ENCODE measurements around the gene RGCC. TPM values are rescaled to one million over a fixed set of nuclear protein-coding genes. Genes with fewer than 3 reads are reported as not detected.

Gene RGCC
- polyA plus RNA-seq, 1 donor from 2014 or later, result not detected

DNA sequence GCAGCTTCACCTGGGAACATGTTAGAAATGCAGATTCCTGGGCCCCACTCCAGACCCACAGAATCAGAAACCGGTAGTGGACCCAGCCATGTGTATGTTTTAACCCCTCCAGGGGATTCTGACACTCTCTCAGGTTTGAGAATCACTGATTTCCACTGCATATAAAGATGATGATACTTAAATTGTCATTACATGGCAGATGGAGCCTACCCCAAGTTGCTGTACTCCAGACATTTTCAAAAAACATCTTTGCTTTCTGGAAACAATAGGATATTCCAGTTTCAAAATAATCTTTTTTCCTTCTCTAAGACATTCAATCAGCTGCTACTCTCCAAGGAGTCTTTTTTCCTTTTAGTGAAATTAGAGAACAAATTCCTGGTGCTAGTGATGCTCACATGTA lies 48.6 kb upstream of the RGCC start:
- TF ChIP-seq RAD21 (conservative IDR thresholded peaks at IDR 0.05) (no peak), SMC3 (conservative IDR thresholded peaks at IDR 0.05; ENCODE audit: poor library complexity) (no peak)
- no peaks in the 10 kb centered on the region for H3K79me2 ChIP-seq (replicated peaks; ENCODE audit: insufficient read depth, low read length)
- H3K9ac ChIP-seq (ENCODE audit: low read length), result no peak overlapping the region
- H3K36me3 ChIP-seq (ENCODE audit: insufficient read depth, low read length), result no peaks in the 10 kb centered on the region
- no peaks in the 10 kb centered on the region for H3K9me2 ChIP-seq (ENCODE audit: insufficient read depth, low read length)
- no peak overlapping the region for H3K27ac ChIP-seq (ENCODE audit: low read length)
- no peaks in the 10 kb centered on the region for H3K9me3 ChIP-seq (ENCODE audit: low read length)
- no peaks in the 10 kb centered on the region for H3K27me3 ChIP-seq (ENCODE audit: insufficient read depth, low read depth, low read length)
- H3K4me3 ChIP-seq (ENCODE audit: low read length), result no peak overlapping the region
- no peaks in the 10 kb centered on the region for H4K20me1 ChIP-seq (ENCODE audit: insufficient read depth)
- H2AFZ ChIP-seq (ENCODE audit: low read depth, low read length), result no peak overlapping the region
- no peaks in the 10 kb centered on the region for H3F3A ChIP-seq (ENCODE audit: insufficient read depth, low read length, poor library complexity, severe bottlenecking)
- H3K4me2 ChIP-seq (ENCODE audit: low read length), result no peak overlapping the region

DNA sequence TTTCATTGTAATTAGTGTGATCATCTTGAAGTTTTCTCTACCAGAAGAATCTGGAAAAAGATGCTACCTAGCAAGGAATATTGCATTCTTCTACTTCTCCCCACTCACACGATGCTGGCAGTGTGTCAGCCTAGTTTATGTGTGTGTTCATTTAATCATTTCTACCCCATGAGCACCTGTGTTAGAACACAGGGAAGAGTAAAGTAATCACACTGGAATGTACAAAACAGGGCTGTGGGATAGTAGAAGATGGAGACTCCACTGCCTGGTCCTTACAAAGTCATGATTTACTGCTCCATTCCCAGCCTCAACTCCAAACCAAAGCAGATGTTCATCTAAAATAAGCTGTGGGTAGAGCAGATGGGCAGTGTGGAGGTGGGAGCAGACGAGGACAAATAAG lies 47.7 kb upstream of the RGCC start:
- Histone ChIP-seq H3K4me2 (ENCODE audit: low read length) (no peak overlapping the region), H3K9me3 (ENCODE audit: low read length) (no peaks in the 10 kb centered on the region), H3K79me2 (replicated peaks; ENCODE audit: insufficient read depth, low read length) (no peaks in the 10 kb centered on the region), H3K27me3 (ENCODE audit: insufficient read depth, low read depth, low read length) (no peaks in the 10 kb centered on the region), H3K36me3 (ENCODE audit: insufficient read depth, low read length) (no peaks in the 10 kb centered on the region), H3K9ac (ENCODE audit: low read length) (no peak overlapping the region), H3K9me2 (ENCODE audit: insufficient read depth, low read length) (no peaks in the 10 kb centered on the region), H3F3A (ENCODE audit: insufficient read depth, low read length, poor library complexity, severe bottlenecking) (no peaks in the 10 kb centered on the region), H2AFZ (ENCODE audit: low read depth, low read length) (no peak overlapping the region), H3K4me3 (ENCODE audit: low read length) (no peak overlapping the region), H4K20me1 (ENCODE audit: insufficient read depth) (no peaks in the 10 kb centered on the region), H3K27ac (ENCODE audit: low read length) (no peak overlapping the region)
- no peak for TF ChIP-seq POLR2AphosphoS5 (IDR thresholded peaks at IDR 0.05)
- TF ChIP-seq RAD21 (conservative IDR thresholded peaks at IDR 0.05), result no peak
- TF ChIP-seq, protein P1, sequence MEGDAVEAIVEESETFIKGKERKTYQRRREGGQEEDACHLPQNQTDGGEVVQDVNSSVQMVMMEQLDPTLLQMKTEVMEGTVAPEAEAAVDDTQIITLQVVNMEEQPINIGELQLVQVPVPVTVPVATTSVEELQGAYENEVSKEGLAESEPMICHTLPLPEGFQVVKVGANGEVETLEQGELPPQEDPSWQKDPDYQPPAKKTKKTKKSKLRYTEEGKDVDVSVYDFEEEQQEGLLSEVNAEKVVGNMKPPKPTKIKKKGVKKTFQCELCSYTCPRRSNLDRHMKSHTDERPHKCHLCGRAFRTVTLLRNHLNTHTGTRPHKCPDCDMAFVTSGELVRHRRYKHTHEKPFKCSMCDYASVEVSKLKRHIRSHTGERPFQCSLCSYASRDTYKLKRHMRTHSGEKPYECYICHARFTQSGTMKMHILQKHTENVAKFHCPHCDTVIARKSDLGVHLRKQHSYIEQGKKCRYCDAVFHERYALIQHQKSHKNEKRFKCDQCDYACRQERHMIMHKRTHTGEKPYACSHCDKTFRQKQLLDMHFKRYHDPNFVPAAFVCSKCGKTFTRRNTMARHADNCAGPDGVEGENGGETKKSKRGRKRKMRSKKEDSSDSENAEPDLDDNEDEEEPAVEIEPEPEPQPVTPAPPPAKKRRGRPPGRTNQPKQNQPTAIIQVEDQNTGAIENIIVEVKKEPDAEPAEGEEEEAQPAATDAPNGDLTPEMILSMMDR (IDR thresholded peaks at IDR 0.05; ENCODE audit: poor library complexity, severe bottlenecking), result no peak
- no peak for TF ChIP-seq MXI1 (conservative IDR thresholded peaks at IDR 0.05; ENCODE audit: poor library complexity, severe bottlenecking)
- TF ChIP-seq SMC3 (conservative IDR thresholded peaks at IDR 0.05; ENCODE audit: poor library complexity), result no peak
- no peak for TF ChIP-seq EZH2 (IDR thresholded peaks at IDR 0.05; ENCODE audit: borderline replicate concordance, insufficient read depth, low read length, poor library complexity, severe bottlenecking)
- no peak for TF ChIP-seq EP300 (conservative IDR thresholded peaks at IDR 0.05; ENCODE audit: poor library complexity, severe bottlenecking)
- TF ChIP-seq TAF1 (IDR thresholded peaks at IDR 0.05; ENCODE audit: low read depth), result no peak
- TF ChIP-seq, protein P2, sequence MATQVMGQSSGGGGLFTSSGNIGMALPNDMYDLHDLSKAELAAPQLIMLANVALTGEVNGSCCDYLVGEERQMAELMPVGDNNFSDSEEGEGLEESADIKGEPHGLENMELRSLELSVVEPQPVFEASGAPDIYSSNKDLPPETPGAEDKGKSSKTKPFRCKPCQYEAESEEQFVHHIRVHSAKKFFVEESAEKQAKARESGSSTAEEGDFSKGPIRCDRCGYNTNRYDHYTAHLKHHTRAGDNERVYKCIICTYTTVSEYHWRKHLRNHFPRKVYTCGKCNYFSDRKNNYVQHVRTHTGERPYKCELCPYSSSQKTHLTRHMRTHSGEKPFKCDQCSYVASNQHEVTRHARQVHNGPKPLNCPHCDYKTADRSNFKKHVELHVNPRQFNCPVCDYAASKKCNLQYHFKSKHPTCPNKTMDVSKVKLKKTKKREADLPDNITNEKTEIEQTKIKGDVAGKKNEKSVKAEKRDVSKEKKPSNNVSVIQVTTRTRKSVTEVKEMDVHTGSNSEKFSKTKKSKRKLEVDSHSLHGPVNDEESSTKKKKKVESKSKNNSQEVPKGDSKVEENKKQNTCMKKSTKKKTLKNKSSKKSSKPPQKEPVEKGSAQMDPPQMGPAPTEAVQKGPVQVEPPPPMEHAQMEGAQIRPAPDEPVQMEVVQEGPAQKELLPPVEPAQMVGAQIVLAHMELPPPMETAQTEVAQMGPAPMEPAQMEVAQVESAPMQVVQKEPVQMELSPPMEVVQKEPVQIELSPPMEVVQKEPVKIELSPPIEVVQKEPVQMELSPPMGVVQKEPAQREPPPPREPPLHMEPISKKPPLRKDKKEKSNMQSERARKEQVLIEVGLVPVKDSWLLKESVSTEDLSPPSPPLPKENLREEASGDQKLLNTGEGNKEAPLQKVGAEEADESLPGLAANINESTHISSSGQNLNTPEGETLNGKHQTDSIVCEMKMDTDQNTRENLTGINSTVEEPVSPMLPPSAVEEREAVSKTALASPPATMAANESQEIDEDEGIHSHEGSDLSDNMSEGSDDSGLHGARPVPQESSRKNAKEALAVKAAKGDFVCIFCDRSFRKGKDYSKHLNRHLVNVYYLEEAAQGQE (IDR thresholded peaks at IDR 0.05; ENCODE audit: borderline replicate concordance), result no peak

DNA sequence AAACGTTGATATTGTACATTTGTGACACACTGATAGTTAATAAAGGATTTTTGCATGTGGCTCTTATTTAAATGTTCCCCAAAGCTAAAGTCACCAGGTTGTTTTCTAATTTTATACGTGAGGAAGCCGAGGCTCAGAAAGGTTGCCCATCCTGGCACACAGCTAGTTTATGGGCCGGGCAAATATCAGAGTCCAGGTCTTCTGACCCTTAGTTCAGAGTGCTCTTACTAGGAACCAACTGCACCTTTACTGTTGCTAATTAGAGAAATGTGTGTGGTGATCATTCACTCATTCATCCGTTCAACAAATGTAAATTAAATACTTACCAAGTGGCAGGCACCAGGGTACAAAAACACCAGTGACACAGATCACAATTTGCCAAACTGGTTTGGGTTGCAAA lies 46.3 kb upstream of the RGCC start:
- Histone ChIP-seq H3K9ac (ENCODE audit: low read length) (no peak overlapping the region), H2AFZ (ENCODE audit: low read depth, low read length) (no peak overlapping the region), H3K4me2 (ENCODE audit: low read length) (no peak overlapping the region), H3K4me3 (ENCODE audit: low read length) (no peak overlapping the region), H3K9me3 (ENCODE audit: low read length) (no peaks in the 10 kb centered on the region), H3K36me3 (ENCODE audit: insufficient read depth, low read length) (no peaks in the 10 kb centered on the region), H3F3A (ENCODE audit: insufficient read depth, low read length, poor library complexity, severe bottlenecking) (no peaks in the 10 kb centered on the region), H4K20me1 (ENCODE audit: insufficient read depth) (no peaks in the 10 kb centered on the region), H3K27ac (ENCODE audit: low read length) (no peak overlapping the region), H3K9me2 (ENCODE audit: insufficient read depth, low read length) (no peaks in the 10 kb centered on the region), H3K79me2 (replicated peaks; ENCODE audit: insufficient read depth, low read length) (no peaks in the 10 kb centered on the region), H3K27me3 (ENCODE audit: insufficient read depth, low read depth, low read length) (no peaks in the 10 kb centered on the region)
- no peak for TF ChIP-seq RAD21 (conservative IDR thresholded peaks at IDR 0.05)
- no peak for TF ChIP-seq TAF1 (IDR thresholded peaks at IDR 0.05; ENCODE audit: low read depth)
- TF ChIP-seq, protein P2 (IDR thresholded peaks at IDR 0.05; ENCODE audit: borderline replicate concordance), result no peak
- TF ChIP-seq, protein P1 (IDR thresholded peaks at IDR 0.05; ENCODE audit: poor library complexity, severe bottlenecking), result no peak
- TF ChIP-seq MXI1 (conservative IDR thresholded peaks at IDR 0.05; ENCODE audit: poor library complexity, severe bottlenecking), result no peak
- no peak for TF ChIP-seq EP300 (conservative IDR thresholded peaks at IDR 0.05; ENCODE audit: poor library complexity, severe bottlenecking)
- TF ChIP-seq SMC3 (conservative IDR thresholded peaks at IDR 0.05; ENCODE audit: poor library complexity), result no peak
- TF ChIP-seq EZH2 (IDR thresholded peaks at IDR 0.05; ENCODE audit: borderline replicate concordance, insufficient read depth, low read length, poor library complexity, severe bottlenecking), result no peak
- TF ChIP-seq POLR2AphosphoS5 (IDR thresholded peaks at IDR 0.05), result no peak
